Central memory CD8-positive, alpha-beta T cell (primary cell): ENCODE data around the gene CRY2.
"Not testable (repeated sequence)": the region's sequence is repeated elsewhere in the genome, so short reads cannot be mapped to it uniquely, and the experiment has no call there.

ENCODE experiments used
- ATAC-seq: fragments of 150-1000 bp; cut with Tn5 transposase; replicated peaks from 2 replicates; pipeline ENCODE4 v1.10.0; 2022; ENCODE audit warnings: mild to moderate bottlenecking, moderate FRiP score, moderate number of reproducible peaks; ENCODE audit not compliant: poor library complexity, severe bottlenecking; ENCODE audit errors: extremely low read depth
- DNase-seq, 2 donors: peaks; one replicate each; pipeline ENCODE4 v3.0.0; 2021; ENCODE audit warnings: low spot score in 2 of 2
- H3K27ac Mint-ChIP-seq: one replicate; pipeline ENCODE4 v1.8.0; 2022; ENCODE audit warnings: low read depth, mild to moderate bottlenecking, moderate library complexity, mixed read lengths
- H3K27me3 Mint-ChIP-seq: one replicate; pipeline ENCODE4 v1.8.0; 2022; ENCODE audit warnings: mixed read lengths
- H3K36me3 Mint-ChIP-seq: one replicate; pipeline ENCODE4 v1.8.0; 2022; ENCODE audit warnings: mild to moderate bottlenecking, moderate library complexity, mixed read lengths; ENCODE audit not compliant: insufficient read depth
- H3K4me1 Mint-ChIP-seq: one replicate; pipeline ENCODE4 v1.8.0; 2022; ENCODE audit warnings: mixed read lengths
- H3K4me3 Mint-ChIP-seq: one replicate; pipeline ENCODE4 v1.8.0; 2022; ENCODE audit warnings: mild to moderate bottlenecking, moderate library complexity, mixed read lengths
- H3K9me3 Mint-ChIP-seq: one replicate; pipeline ENCODE4 v1.8.0; 2022; ENCODE audit warnings: mixed read lengths

Gene CRY2

GRCh38 chr11:45818961-45819605 lies 28.2 kb upstream of the CRY2 start:
- H3K27ac Mint-ChIP-seq = no peak overlapping the region
- no peak for DNase-seq
- no peaks in the 10 kb centered on the region for H3K4me1 Mint-ChIP-seq
- ATAC-seq = no peak
- H3K4me3 Mint-ChIP-seq = no peak overlapping the region
- H3K27me3 Mint-ChIP-seq = no peaks in the 10 kb centered on the region
- peaks cover 3% of the 10 kb centered on the region for H3K36me3 Mint-ChIP-seq
- H3K9me3 Mint-ChIP-seq = no peaks in the 10 kb centered on the region

GRCh38 chr11:45820211-45820857 lies 26.9 kb upstream of the CRY2 start:
- no peaks in the 10 kb centered on the region for H3K9me3 Mint-ChIP-seq
- no peak overlapping the region for H3K4me3 Mint-ChIP-seq
- no peaks in the 10 kb centered on the region for H3K4me1 Mint-ChIP-seq
- H3K36me3 Mint-ChIP-seq = peaks cover 3% of the 10 kb centered on the region
- no peaks in the 10 kb centered on the region for H3K27me3 Mint-ChIP-seq
- DNase-seq (no peak), ATAC-seq (no peak)
- H3K27ac Mint-ChIP-seq = no peak overlapping the region

- not testable (repeated sequence) for H3K9me3 Mint-ChIP-seq, ATAC-seq, H3K4me3 Mint-ChIP-seq, DNase-seq, H3K36me3 Mint-ChIP-seq, H3K4me1 Mint-ChIP-seq, H3K27ac Mint-ChIP-seq
- peaks cover 33% of the 10 kb centered on the region for H3K27me3 Mint-ChIP-seq
Observed at GRCh38 chr11:45826492-45826891, 20.8 kb upstream of the CRY2 start.

- no peaks in the 10 kb centered on the region for H3K4me1 Mint-ChIP-seq
- H3K4me3 Mint-ChIP-seq = no peak overlapping the region
- no peak overlapping the region for H3K27ac Mint-ChIP-seq
- peaks cover 4% of the 10 kb centered on the region for H3K36me3 Mint-ChIP-seq
- H3K27me3 Mint-ChIP-seq = peaks cover 33% of the 10 kb centered on the region
- DNase-seq (no peak), ATAC-seq (no peak)
- H3K9me3 Mint-ChIP-seq = no peaks in the 10 kb centered on the region
Observed at GRCh38 chr11:45827123-45827522, 20.2 kb upstream of the CRY2 start.

- Mint-ChIP-seq H3K27ac (no peak overlapping the region), H3K4me1 (peaks cover 5% of the 10 kb centered on the region), H3K9me3 (no peaks in the 10 kb centered on the region), H3K4me3 (no peak overlapping the region), H3K36me3 (peaks cover 4% of the 10 kb centered on the region), H3K27me3 (peaks cover 33% of the 10 kb centered on the region)
- no peak for ATAC-seq
- no peak for DNase-seq
Observed at GRCh38 chr11:45828996-45829395, 18.3 kb upstream of the CRY2 start.

- Mint-ChIP-seq H3K4me1 (peaks cover 10% of the 10 kb centered on the region), H3K4me3 (no peak overlapping the region), H3K9me3 (no peaks in the 10 kb centered on the region), H3K36me3 (peaks cover 4% of the 10 kb centered on the region), H3K27ac (no peak overlapping the region), H3K27me3 (peaks cover 33% of the 10 kb centered on the region)
- ATAC-seq (no peak), DNase-seq (no peak)
Observed at GRCh38 chr11:45830596-45830995, 16.7 kb upstream of the CRY2 start.

- H3K27me3 Mint-ChIP-seq = peaks cover 10% of the 10 kb centered on the region
- H3K27ac Mint-ChIP-seq = no peak overlapping the region
- peaks cover 1% of the 10 kb centered on the region for H3K36me3 Mint-ChIP-seq
- no peak overlapping the region for H3K4me3 Mint-ChIP-seq
- H3K9me3 Mint-ChIP-seq = no peaks in the 10 kb centered on the region
- DNase-seq (no peak), ATAC-seq (no peak)
- H3K4me1 Mint-ChIP-seq = peaks cover 10% of the 10 kb centered on the region
Observed at GRCh38 chr11:45832811-45833441, 14.3 kb upstream of the CRY2 start.

- no peak overlapping the region for H3K4me3 Mint-ChIP-seq
- H3K36me3 Mint-ChIP-seq = no peaks in the 10 kb centered on the region
- DNase-seq = no peak
- no peak overlapping the region for H3K27ac Mint-ChIP-seq
- H3K27me3 Mint-ChIP-seq = peaks cover 2% of the 10 kb centered on the region
- H3K9me3 Mint-ChIP-seq = no peaks in the 10 kb centered on the region
- H3K4me1 Mint-ChIP-seq = peaks cover 10% of the 10 kb centered on the region
- no peak for ATAC-seq
Observed at GRCh38 chr11:45833761-45834160, 13.5 kb upstream of the CRY2 start.

- Mint-ChIP-seq H3K4me3 (no peak overlapping the region), H3K9me3 (no peaks in the 10 kb centered on the region), H3K27me3 (no peaks in the 10 kb centered on the region), H3K27ac (no peak overlapping the region), H3K36me3 (no peaks in the 10 kb centered on the region), H3K4me1 (peaks cover 10% of the 10 kb centered on the region)
- no peak for DNase-seq
- no peak for ATAC-seq
Observed at GRCh38 chr11:45834298-45834756, 12.9 kb upstream of the CRY2 start.

GRCh38 chr11:45839204-45839603 lies 8.1 kb upstream of the CRY2 start:
- H3K4me3 Mint-ChIP-seq = no peak overlapping the region
- H3K9me3 Mint-ChIP-seq = no peaks in the 10 kb centered on the region
- peaks cover 10% of the 10 kb centered on the region for H3K4me1 Mint-ChIP-seq
- ATAC-seq (no peak), DNase-seq (no peak)
- no peak overlapping the region for H3K27ac Mint-ChIP-seq
- H3K27me3 Mint-ChIP-seq = no peaks in the 10 kb centered on the region
- peaks cover 2% of the 10 kb centered on the region for H3K36me3 Mint-ChIP-seq

GRCh38 chr11:45840251-45840650 lies 7.0 kb upstream of the CRY2 start:
- not testable (repeated sequence) for H3K4me3 Mint-ChIP-seq, H3K36me3 Mint-ChIP-seq, H3K9me3 Mint-ChIP-seq, DNase-seq, ATAC-seq, H3K27ac Mint-ChIP-seq, H3K4me1 Mint-ChIP-seq, H3K27me3 Mint-ChIP-seq

GRCh38 chr11:45843158-45843924 lies 3.9 kb upstream of the CRY2 start:
- DNase-seq = peak; percentile 86 to 92
- H3K27me3 Mint-ChIP-seq = peaks cover 9% of the 10 kb centered on the region
- no peaks in the 10 kb centered on the region for H3K9me3 Mint-ChIP-seq
- peaks cover 17% of the 10 kb centered on the region for H3K36me3 Mint-ChIP-seq
- peaks cover 29% of the 10 kb centered on the region for H3K4me1 Mint-ChIP-seq
- ATAC-seq = peak; percentile 47
- H3K27ac Mint-ChIP-seq = peak overlapping the region; percentile 90
- peak overlapping the region; percentile 34 for H3K4me3 Mint-ChIP-seq
